Left lung (tissue), 10 donors: ENCODE data around the gene CD4. TPM values are rescaled to one million over a fixed set of nuclear protein-coding genes. Genes with fewer than 3 reads are reported as not detected.

Experiments used
- ATAC-seq: fragments of 200-7000 bp; cut with Tn5 transposase; one replicate; pipeline ENCODE4 v1.9.1; 2020; ENCODE audit warnings: moderate library complexity
- DNase-seq, 4 donors: peaks; one replicate each; pipeline ENCODE4 v3.0.0-alpha.2; 2013 to 2020
- H3K27ac ChIP-seq, 2 donors: fragments of 200-600 bp; sonication (generic) in 1 of 2; one replicate each; pipeline versions ENCODE4 v1.5.0 to v1.8.0; 2020 to 2021
- H3K27me3 ChIP-seq, 2 donors: fragments of 200-600 bp; sonication (generic) in 1 of 2; one replicate each; pipeline versions ENCODE4 v1.5.0 to v1.8.0; 2020 to 2021
- H3K36me3 ChIP-seq, 2 donors: fragments of 200-600 bp; sonication (generic) in 1 of 2; one replicate each; pipeline versions ENCODE4 v1.5.0 to v1.8.0; 2020 to 2021
- H3K4me1 ChIP-seq, 2 donors: fragments of 200-600 bp; one replicate each; pipeline ENCODE4 v1.8.0; 2021
- H3K4me3 ChIP-seq, 2 donors: fragments of 200-600 bp; sonication (generic) in 1 of 2; one replicate each; pipeline versions ENCODE4 v1.5.0 to v1.8.0; 2020 to 2021; ENCODE audit warnings: mild to moderate bottlenecking in 1 of 2
- H3K9me3 ChIP-seq, 2 donors: fragments of 200-600 bp; sonication (generic) in 1 of 2; one replicate each; pipeline versions ENCODE4 v1.5.0 to v1.8.0; 2020 to 2021
- CTCF ChIP-seq, 2 donors: fragments of 200-600 bp; sonication (generic) in 1 of 2; IDR thresholded peaks; one replicate each; pipeline versions ENCODE4 v1.5.0 to v1.8.0; 2021; ENCODE audit warnings: antibody characterized with exemption in 2 of 2
- intact Hi-C, 2 donors: fragments of 100-400 bp; cut with DNase I; formaldehyde crosslinking; loops; one replicate each; pipeline versions ENCODE4 v1.11.2 to v1.14.2; 2022
- polyA plus RNA-seq, 6 donors: library from polyadenylated mRNA; unstranded; fragments of 120-200 nt; gene quantifications; one replicate each; pipeline ENCODE4 v1.2.1, GENCODE V29; 2013; ENCODE audit not compliant: insufficient read length in 6 of 6
- total RNA-seq, 2 donors: library from RNA; stranded (reverse); fragmentation: NEBNext Ultra II Directional; extraction: Animal tissue kit (Norgen Biotek cat#: 25700); gene quantifications; one replicate each; pipeline ENCODE4 v1.2.1, GENCODE V29; 2021
- donor health status: DM: no; HTN: yes; CAD: no.
- donor health status: DM: no; HTN: no; CAD: no.

CD4 gene
- total and polyA plus RNA-seq, 8 donors = 64.5 to 97.8 (median 92.9) TPM

GRCh38 chr12:6840330-6840729 lies 51.0 kb downstream of the CD4 start:
- ATAC-seq = no peak
- intact Hi-C loops = no loop called here

GRCh38 chr12:6840761-6841515 lies 51.6 kb downstream of the CD4 start, which contains the start of gene GNB3:
TSS of gene GNB3 (plus strand) at chr12:6840925. CDS start at chr12:6841288, 363 bp downstream.
- TF ChIP-seq CTCF (IDR thresholded peaks at IDR 0.05) = no peak
- intact Hi-C loops = no loop called here

More at GRCh38 chr12:6840330-6840729, 51.0 kb downstream of the CD4 start:
- no peak for DNase-seq
- no peak overlapping the region for H3K4me3 ChIP-seq
- TF ChIP-seq CTCF (IDR thresholded peaks at IDR 0.05) = no peak
- H3K27me3 ChIP-seq = no peaks in the 10 kb centered on the region
- H3K9me3 ChIP-seq = no peaks in the 10 kb centered on the region
- H3K36me3 ChIP-seq = no peaks in the 10 kb centered on the region
- H3K4me1 ChIP-seq = no peaks in the 10 kb centered on the region
- no peak overlapping the region for H3K27ac ChIP-seq

GRCh38 chr12:6842075-6842474 lies 52.7 kb downstream of the CD4 start:
- Histone ChIP-seq H3K4me3 (no peak overlapping the region), H3K27me3 (no peaks in the 10 kb centered on the region), H3K27ac (no peak overlapping the region), H3K4me1 (no peaks in the 10 kb centered on the region), H3K9me3 (no peaks in the 10 kb centered on the region), H3K36me3 (peaks cover 0 to 9% of the 10 kb centered on the region in 2 donors)
- intact Hi-C loops = no loop called here
- no peak for TF ChIP-seq CTCF (IDR thresholded peaks at IDR 0.05)
- no peak for ATAC-seq
- DNase-seq = no peak

More at GRCh38 chr12:6840761-6841515, 51.6 kb downstream of the CD4 start, which contains the start of gene GNB3:
- H3K36me3 ChIP-seq = peaks cover 0 to 2% of the 10 kb centered on the region in 2 donors
- DNase-seq (peak in 1 of 4 donors; percentile 79), ATAC-seq (no peak)
- no peaks in the 10 kb centered on the region for H3K4me1 ChIP-seq
- no peaks in the 10 kb centered on the region for H3K9me3 ChIP-seq
- H3K27me3 ChIP-seq = no peaks in the 10 kb centered on the region
- no peak within 1 kb of the TSS for H3K4me3 ChIP-seq
- no peak within 1 kb of the TSS for H3K27ac ChIP-seq

GRCh38 chr12:6843118-6843902 lies 54.0 kb downstream of the CD4 start:
- no peak for TF ChIP-seq CTCF (IDR thresholded peaks at IDR 0.05)
- Histone ChIP-seq H3K27ac (no peak overlapping the region), H3K4me1 (no peaks in the 10 kb centered on the region), H3K4me3 (no peak overlapping the region), H3K9me3 (no peaks in the 10 kb centered on the region), H3K27me3 (no peaks in the 10 kb centered on the region), H3K36me3 (peaks cover 0 to 9% of the 10 kb centered on the region in 2 donors)
- ATAC-seq = no peak
- DNase-seq = no peak
- intact Hi-C loops = no loop called here

- ATAC-seq (no peak), DNase-seq (no peak)
- H3K9me3 ChIP-seq = no peaks in the 10 kb centered on the region
- intact Hi-C loops = no loop called here
- H3K4me3 ChIP-seq = no peak overlapping the region
- no peak for TF ChIP-seq CTCF (IDR thresholded peaks at IDR 0.05)
- H3K27ac ChIP-seq = no peak overlapping the region
- H3K27me3 ChIP-seq = no peaks in the 10 kb centered on the region
- H3K4me1 ChIP-seq = peaks cover 0 to 5% of the 10 kb centered on the region in 2 donors
- peaks cover 0 to 9% of the 10 kb centered on the region in 2 donors for H3K36me3 ChIP-seq
Observed at GRCh38 chr12:6845395-6845794, 56.1 kb downstream of the CD4 start.
